Ovary (tissue), 9 donors: ENCODE data around the gene NPRL2. TPM values are rescaled to one million over a fixed set of nuclear protein-coding genes. Genes with fewer than 3 reads are reported as not detected.

Experiments used
- DNase-seq, 5 donors: peaks; one replicate each; pipeline ENCODE4 v3.0.0-alpha.2; 2019 to 2020
- H3K27ac ChIP-seq, 2 donors: fragments of 200-600 bp; one replicate each; pipeline versions ENCODE4 v1.5.1 to v1.8.0; 2019 to 2022
- H3K27me3 ChIP-seq: fragments of 200-600 bp; one replicate; pipeline ENCODE4 v1.8.0; 2022
- H3K36me3 ChIP-seq: fragments of 200-600 bp; sonication (generic); one replicate; pipeline ENCODE4 v1.5.1; 2019
- H3K4me1 ChIP-seq: one replicate; pipeline ENCODE4 v1.8.1; 2013; ENCODE audit warnings: mild to moderate bottlenecking, moderate library complexity; ENCODE audit not compliant: insufficient read depth
- H3K4me3 ChIP-seq: fragments of 200-600 bp; sonication (generic); one replicate; pipeline ENCODE4 v1.5.1; 2017
- H3K9me3 ChIP-seq, 2 donors: fragments of 200-600 bp in 1 of 2; sonication (generic) in 1 of 2; one replicate each; pipeline versions ENCODE4 v1.5.1 to v1.8.1; 2013 to 2019; ENCODE audit warnings: mild to moderate bottlenecking in 1 of 2, moderate library complexity in 1 of 2
- EP300 ChIP-seq: sonication (generic); formaldehyde crosslinking; IDR thresholded peaks from one replicate; pipeline ENCODE4 v1.6.1; 2017; ENCODE audit warnings: antibody characterized with exemption
- POLR2A ChIP-seq: fragments of 450-650 bp; IDR thresholded peaks from one replicate; pipeline ENCODE4 v1.6.1; 2017; ENCODE audit warnings: antibody characterized with exemption, mild to moderate bottlenecking, moderate library complexity
- WGBS, 3 donors: extraction: QIAGEN DNeasy Blood & Tissue Kit in 1 of 3; methylation state at CpG; one replicate each; pipeline versions ENCODE4 v1.1.5 to v1.1.7; 2013 to 2017; 5-methylcytosine and 5-hydroxymethylcytosine counted together
- intact Hi-C, 4 donors: fragments of 100-400 bp; cut with DNase I; formaldehyde crosslinking; loops; one replicate each; pipeline versions ENCODE4 v1.11.0 to v1.15.1; 2022 to 2023
- polyA plus RNA-seq, 2 donors: library from polyadenylated mRNA; stranded (reverse); fragments of 200-250 nt in 1 of 2; fragments of 350-450 nt in 1 of 2; fragmentation: Illumina TruSeq in 1 of 2; extraction: RNeasy Lipid Tissue Mini Kit (QIAGEN cat#74804) in 1 of 2; gene quantifications; one replicate each; pipeline ENCODE4 v1.2.3, GENCODE V29; 2013 to 2014
- total RNA-seq, 7 donors: library from RNA; depleted of rRNA in 2 of 7; stranded (reverse); fragments of >200 nt in 2 of 7; fragmentation: NEBNext Ultra II Directional in 3 of 7; extraction: Animal tissue kit (Norgen Biotek cat#: 25700) in 3 of 7; gene quantifications; one replicate each; pipeline versions ENCODE4 v1.1.0 to v1.2.4, GENCODE V29; 2016 to 2023
- TF ChIP-seq, protein P1 (sequence below), 3 donors: fragments of 450-650 bp in 2 of 3; fragments of 200-600 bp in 1 of 3; IDR thresholded peaks; one replicate each; pipeline versions ENCODE4 v1.5.1 to v1.8.0; 2016 to 2022; ENCODE audit warnings: antibody characterized with exemption in 3 of 3, mild to moderate bottlenecking in 1 of 3
- donor health status: DM: no; HTN: no; CAD: no; lungs with moderate emphysema.
- donor health status: DM: no; HTN: no; CAD: no.
- donor health status: Bipolar disorder and iron deficiency.
- donor health status: DM: yes; HTN: yes; CAD: no.
- donor health status: DM: no; HTN: no; CAD: no.
- donor health status: DM: yes; HTN: yes; CAD: no.

The NPRL2 gene
- total and polyA plus RNA-seq, 9 donors, result 19.4 to 26.3 (median 21.9) TPM

- peak overlapping the region in 1 of 2 donors; percentile 61 for H3K27ac ChIP-seq
- no peaks in the 10 kb centered on the region for H3K9me3 ChIP-seq
- no peak for DNase-seq
- intact Hi-C loops, result loop anchor here in 1 of 4 donors (10.0 kb wide), 1 partner anchor 1140 kb away; the partner anchor contains the start of gene DCAF1
- H3K27me3 ChIP-seq, result no peaks in the 10 kb centered on the region
- no peak for TF ChIP-seq EP300
- H3K4me1 ChIP-seq, result peaks cover 9% of the 10 kb centered on the region
- H3K4me3 ChIP-seq, result peak overlapping the region; percentile 66
- 3 to 7% (median 6%) methylated on average over 32 to 48 of the region's 48 CpGs for WGBS, 3 donors
- no peaks in the 10 kb centered on the region for H3K36me3 ChIP-seq
Measured at GRCh38 chr3:50364573-50365079, 14.1 kb upstream of the NPRL2 start.

DNA sequence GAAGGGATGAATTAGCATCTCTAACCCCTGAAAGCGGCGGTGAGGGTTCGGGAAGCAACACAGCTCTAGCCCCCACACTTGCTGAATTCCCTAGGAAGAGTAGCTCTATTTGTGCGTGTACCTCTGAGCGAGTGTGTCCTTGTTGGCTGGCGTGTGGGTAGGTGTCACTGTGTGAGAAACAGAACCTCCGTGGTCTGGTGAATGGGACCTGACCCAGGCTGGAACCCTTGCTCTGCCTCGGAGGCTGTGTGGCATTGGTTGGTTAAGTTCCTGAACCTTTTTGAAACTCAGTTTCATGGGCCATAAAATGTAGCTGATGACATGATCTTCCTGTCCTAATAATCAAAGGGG, 9.2 kb upstream of the NPRL2 start:
- no peaks in the 10 kb centered on the region for H3K9me3 ChIP-seq
- TF ChIP-seq EP300, result no peak
- TF ChIP-seq, protein P1, sequence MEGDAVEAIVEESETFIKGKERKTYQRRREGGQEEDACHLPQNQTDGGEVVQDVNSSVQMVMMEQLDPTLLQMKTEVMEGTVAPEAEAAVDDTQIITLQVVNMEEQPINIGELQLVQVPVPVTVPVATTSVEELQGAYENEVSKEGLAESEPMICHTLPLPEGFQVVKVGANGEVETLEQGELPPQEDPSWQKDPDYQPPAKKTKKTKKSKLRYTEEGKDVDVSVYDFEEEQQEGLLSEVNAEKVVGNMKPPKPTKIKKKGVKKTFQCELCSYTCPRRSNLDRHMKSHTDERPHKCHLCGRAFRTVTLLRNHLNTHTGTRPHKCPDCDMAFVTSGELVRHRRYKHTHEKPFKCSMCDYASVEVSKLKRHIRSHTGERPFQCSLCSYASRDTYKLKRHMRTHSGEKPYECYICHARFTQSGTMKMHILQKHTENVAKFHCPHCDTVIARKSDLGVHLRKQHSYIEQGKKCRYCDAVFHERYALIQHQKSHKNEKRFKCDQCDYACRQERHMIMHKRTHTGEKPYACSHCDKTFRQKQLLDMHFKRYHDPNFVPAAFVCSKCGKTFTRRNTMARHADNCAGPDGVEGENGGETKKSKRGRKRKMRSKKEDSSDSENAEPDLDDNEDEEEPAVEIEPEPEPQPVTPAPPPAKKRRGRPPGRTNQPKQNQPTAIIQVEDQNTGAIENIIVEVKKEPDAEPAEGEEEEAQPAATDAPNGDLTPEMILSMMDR (IDR thresholded peaks at IDR 0.05), result no peak
- TF ChIP-seq POLR2A, result no peak
- H3K27me3 ChIP-seq, result no peaks in the 10 kb centered on the region
- intact Hi-C loops, result loop anchor here in 2 of 4 donors (10.0 kb wide), 2 partner anchors 245 to 1145 kb away; partner anchors contain the start of gene DCAF1 (in 1 of the 2)
- no peaks in the 10 kb centered on the region for H3K36me3 ChIP-seq
- H3K27ac ChIP-seq, result no peak overlapping the region
- no peak for DNase-seq
- no peak overlapping the region for H3K4me3 ChIP-seq
- H3K4me1 ChIP-seq, result peaks cover 24% of the 10 kb centered on the region
- WGBS, 3 donors, result 12 to 16% (median 14%) methylated on average over 8 of the region's 8 CpGs

GRCh38 chr3:50358911-50359759, 8.6 kb upstream of the NPRL2 start, which contains the start of gene TMEM115:
Gene TMEM115, minus strand, starts transcription at chr3:50359521. Its CDS starts 458 bp downstream, at chr3:50359063.
- Histone ChIP-seq H3K4me3 (peak within 1 kb of the TSS; percentile 98), H3K27me3 (no peaks in the 10 kb centered on the region), H3K4me1 (peaks cover 20% of the 10 kb centered on the region), H3K36me3 (no peaks in the 10 kb centered on the region), H3K9me3 (no peaks in the 10 kb centered on the region), H3K27ac (peak within 1 kb of the TSS; percentile 84 to 90)
- intact Hi-C loops, result loop anchor here in 1 of 4 donors (10.0 kb wide), 1 partner anchor 246 kb away; no protein-coding TSS in a partner anchor
- WGBS, 3 donors, result 0 to 1% (median 0%) methylated on average over 54 to 64 of the region's 64 CpGs
- DNase-seq, result peak; percentile 94 to 97 (median 96)
- TF ChIP-seq POLR2A (peak; percentile 71), EP300 (no peak)

DNA sequence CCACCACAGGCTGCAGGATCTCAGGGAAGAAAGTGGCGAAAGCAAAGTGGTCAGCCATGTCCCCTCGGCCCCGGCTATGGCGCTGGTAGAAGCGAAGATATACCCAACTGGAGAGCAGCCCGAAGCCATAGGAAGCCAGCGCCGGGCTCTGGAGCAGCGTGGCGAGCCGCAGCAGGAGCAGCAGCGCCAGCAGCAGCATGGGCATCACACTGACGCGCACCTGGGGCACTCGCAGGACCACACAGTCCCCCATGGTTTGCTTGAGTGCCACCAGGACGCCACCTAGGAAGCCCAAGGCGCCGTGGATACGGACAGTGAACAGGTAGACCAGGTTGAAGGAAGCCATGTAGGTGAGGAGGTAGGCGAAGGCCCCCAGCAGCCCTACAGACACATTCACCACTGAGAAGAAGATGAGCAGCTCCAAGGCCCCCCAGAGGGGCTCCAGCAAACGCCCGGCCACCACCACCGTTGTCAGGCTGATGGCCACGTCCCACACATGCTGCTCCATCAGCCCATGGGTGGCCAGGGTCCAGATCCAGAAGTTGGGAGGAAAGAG, 7.9 kb upstream of the NPRL2 start:
- intact Hi-C loops, result loop anchor here in 1 of 4 donors (10.0 kb wide), 1 partner anchor 246 kb away; no protein-coding TSS in a partner anchor

DNA sequence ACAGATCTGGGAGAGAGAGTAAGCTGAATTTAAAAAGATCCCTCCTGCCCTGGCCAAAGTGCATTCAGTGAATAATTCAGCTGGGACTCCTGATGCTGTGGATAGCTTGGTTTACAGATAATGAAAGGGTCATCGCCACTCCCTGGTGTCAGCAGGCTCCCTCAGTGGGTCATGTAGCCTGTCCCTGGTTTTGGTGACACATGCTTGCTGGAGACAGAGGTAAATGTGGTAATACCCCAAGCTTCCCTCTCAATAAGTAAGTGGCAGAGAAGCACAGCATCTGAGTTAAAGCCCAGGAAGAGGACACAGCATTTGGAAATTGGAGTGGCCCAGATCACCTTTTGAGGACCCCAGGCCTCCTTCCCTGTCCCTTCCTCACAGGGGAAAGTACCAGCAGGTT, 6.9 kb upstream of the NPRL2 start:
- Histone ChIP-seq H3K4me1 (peaks cover 20% of the 10 kb centered on the region), H3K9me3 (no peaks in the 10 kb centered on the region), H3K27me3 (no peaks in the 10 kb centered on the region), H3K4me3 (peak overlapping the region; percentile 98), H3K36me3 (no peaks in the 10 kb centered on the region), H3K27ac (no peak overlapping the region)
- intact Hi-C loops, result loop anchor here in 1 of 4 donors (10.0 kb wide), 1 partner anchor 247 kb away; no protein-coding TSS in a partner anchor
- DNase-seq, result no peak
- WGBS, 3 donors, result 40 to 81% (median 59%) methylated on average over 1 of the region's 1 CpG
- TF ChIP-seq, protein P1 (IDR thresholded peaks at IDR 0.05), result no peak
- TF ChIP-seq EP300 (no peak), POLR2A (no peak)

More for the DNA sequence above, 7.9 kb upstream of the NPRL2 start:
- TF ChIP-seq EP300 (no peak), POLR2A (no peak)
- TF ChIP-seq, protein P1 (IDR thresholded peaks at IDR 0.05), result no peak
- H3K27ac ChIP-seq, result peak overlapping the region; percentile 84 to 90
- peaks cover 20% of the 10 kb centered on the region for H3K4me1 ChIP-seq
- no peaks in the 10 kb centered on the region for H3K9me3 ChIP-seq
- DNase-seq, result no peak
- no peaks in the 10 kb centered on the region for H3K27me3 ChIP-seq
- H3K4me3 ChIP-seq, result peak overlapping the region; percentile 98
- H3K36me3 ChIP-seq, result no peaks in the 10 kb centered on the region
- 28 to 50% (median 34%) methylated on average over 24 of the region's 24 CpGs for WGBS, 3 donors
